ENCODE data around the gene KRTAP4-1.
"Not testable (repeated sequence)": the region's sequence is repeated elsewhere in the genome, so short reads cannot be mapped to it uniquely, and the experiment has no call there.

The KRTAP4-1 gene

GRCh38 chr17:41177727-41178271 lies 6.9 kb downstream of the KRTAP4-1 start, which contains the start of gene KRTAP4-2:
Gene KRTAP4-2, minus strand, starts transcription at chr17:41178221. Its CDS starts 57 bp downstream, at chr17:41178164.
- Histone ChIP-seq H4K20me1 (no peaks in the 10 kb centered on the region), H3K9ac (no peak within 1 kb of the TSS), H3K36me3 (no peaks in the 10 kb centered on the region), H3K27me3 (no peaks in the 10 kb centered on the region), H3K9me3 (no peaks in the 10 kb centered on the region), H3K4me1 (peaks cover 28% of the 10 kb centered on the region), H3K27ac (no peak within 1 kb of the TSS), H3K4me2 (peak within 1 kb of the TSS; percentile 86), H3K4me3 (no peak within 1 kb of the TSS)
- TF ChIP-seq Cebpa-rat (IDR thresholded peaks at IDR 0.05) = no peak

- no peaks in the 10 kb centered on the region for H3K36me3 ChIP-seq
- H3K9me3 ChIP-seq = no peaks in the 10 kb centered on the region
- no peak overlapping the region for H3K27ac ChIP-seq
- no peaks in the 10 kb centered on the region for H4K20me1 ChIP-seq
- peaks cover 28% of the 10 kb centered on the region for H3K4me1 ChIP-seq
- H3K4me3 ChIP-seq = no peak overlapping the region
- peak overlapping the region; percentile 86 for H3K4me2 ChIP-seq
- no peaks in the 10 kb centered on the region for H3K27me3 ChIP-seq
- TF ChIP-seq Cebpa-rat (IDR thresholded peaks at IDR 0.05) = no peak
- no peak overlapping the region for H3K9ac ChIP-seq
Measured at GRCh38 chr17:41176744-41177387, 7.8 kb downstream of the KRTAP4-1 start.

GRCh38 chr17:41171886-41172285 lies 12.8 kb downstream of the KRTAP4-1 start:
- H3K4me3 ChIP-seq = no peak overlapping the region
- H3K4me1 ChIP-seq = peaks cover 22% of the 10 kb centered on the region
- H4K20me1 ChIP-seq = no peaks in the 10 kb centered on the region
- no peaks in the 10 kb centered on the region for H3K36me3 ChIP-seq
- H3K9me3 ChIP-seq = peaks cover 7% of the 10 kb centered on the region; the same call in 1 of the 2 replicates
- no peak overlapping the region for H3K9ac ChIP-seq
- no peak overlapping the region for H3K27ac ChIP-seq
- TF ChIP-seq Cebpa-rat (IDR thresholded peaks at IDR 0.05) = no peak
- no peak overlapping the region for H3K4me2 ChIP-seq
- H3K27me3 ChIP-seq = no peaks in the 10 kb centered on the region

GRCh38 chr17:41168121-41168520 lies 16.6 kb downstream of the KRTAP4-1 start, which contains the start of gene KRTAP4-3:
Gene KRTAP4-3, minus strand, starts transcription at chr17:41168221. Its CDS starts 49 bp downstream, at chr17:41168172.
- H3K36me3 ChIP-seq = no peaks in the 10 kb centered on the region
- no peak within 1 kb of the TSS for H3K27ac ChIP-seq
- no peak within 1 kb of the TSS for H3K9ac ChIP-seq
- H3K4me2 ChIP-seq = no peak within 1 kb of the TSS
- H4K20me1 ChIP-seq = no peaks in the 10 kb centered on the region
- TF ChIP-seq Cebpa-rat (IDR thresholded peaks at IDR 0.05) = no peak
- H3K4me1 ChIP-seq = no peaks in the 10 kb centered on the region
- peaks cover 7% of the 10 kb centered on the region; the same call in 1 of the 2 replicates for H3K9me3 ChIP-seq
- no peaks in the 10 kb centered on the region for H3K27me3 ChIP-seq
- H3K4me3 ChIP-seq = no peak within 1 kb of the TSS

GRCh38 chr17:41167561-41167960 lies 17.1 kb downstream of the KRTAP4-1 start:
- Histone ChIP-seq H3K27me3 (no peaks in the 10 kb centered on the region), H3K4me1 (no peaks in the 10 kb centered on the region), H3K27ac (no peak overlapping the region), H3K4me3 (no peak overlapping the region), H3K9me3 (peaks cover 7% of the 10 kb centered on the region; the same call in 1 of the 2 replicates), H3K9ac (no peak overlapping the region), H3K36me3 (no peaks in the 10 kb centered on the region), H3K4me2 (no peak overlapping the region), H4K20me1 (no peaks in the 10 kb centered on the region)
- TF ChIP-seq Cebpa-rat (IDR thresholded peaks at IDR 0.05) = no peak

GRCh38 chr17:41163828-41164227 lies 20.9 kb downstream of the KRTAP4-1 start:
- no peaks in the 10 kb centered on the region for H3K27me3 ChIP-seq
- no peak for TF ChIP-seq Cebpa-rat (IDR thresholded peaks at IDR 0.05)
- H3K4me2 ChIP-seq = no peak overlapping the region

GRCh38 chr17:41160648-41161047 lies 24.1 kb downstream of the KRTAP4-1 start, which contains the start of gene KRTAP4-4:
Gene KRTAP4-4, minus strand, starts transcription at chr17:41160748. Its CDS starts 57 bp downstream, at chr17:41160691.
- TF ChIP-seq Cebpa-rat (IDR thresholded peaks at IDR 0.05) = no peak
- Histone ChIP-seq H3K27me3 (no peaks in the 10 kb centered on the region), H3K4me1 (no peaks in the 10 kb centered on the region), H3K27ac (no peak within 1 kb of the TSS), H3K36me3 (no peaks in the 10 kb centered on the region), H3K9ac (no peak within 1 kb of the TSS), H4K20me1 (no peaks in the 10 kb centered on the region), H3K4me3 (no peak within 1 kb of the TSS), H3K9me3 (no peaks in the 10 kb centered on the region), H3K4me2 (no peak within 1 kb of the TSS)

More at GRCh38 chr17:41163828-41164227, 20.9 kb downstream of the KRTAP4-1 start:
- no peaks in the 10 kb centered on the region for H4K20me1 ChIP-seq
- H3K4me3 ChIP-seq = no peak overlapping the region
- H3K27ac ChIP-seq = no peak overlapping the region
- H3K9me3 ChIP-seq = peaks cover 7% of the 10 kb centered on the region; the same call in 1 of the 2 replicates
- no peak overlapping the region for H3K9ac ChIP-seq
- no peaks in the 10 kb centered on the region for H3K4me1 ChIP-seq
- no peaks in the 10 kb centered on the region for H3K36me3 ChIP-seq

GRCh38 chr17:41160190-41160589 lies 24.5 kb downstream of the KRTAP4-1 start:
- not testable (repeated sequence) for H3K27ac ChIP-seq, H3K4me3 ChIP-seq, H3K27me3 ChIP-seq, H3K36me3 ChIP-seq, H3K9ac ChIP-seq, H4K20me1 ChIP-seq, H3K4me2 ChIP-seq, H3K4me1 ChIP-seq, H3K9me3 ChIP-seq

GRCh38 chr17:41153856-41154255 lies 30.9 kb downstream of the KRTAP4-1 start:
- H3K27ac ChIP-seq = no peak overlapping the region
- no peaks in the 10 kb centered on the region for H4K20me1 ChIP-seq
- no peaks in the 10 kb centered on the region for H3K9me3 ChIP-seq
- no peak overlapping the region for H3K4me3 ChIP-seq
- no peaks in the 10 kb centered on the region for H3K27me3 ChIP-seq
- no peak overlapping the region for H3K4me2 ChIP-seq
- H3K4me1 ChIP-seq = no peaks in the 10 kb centered on the region
- H3K9ac ChIP-seq = no peak overlapping the region
- TF ChIP-seq Cebpa-rat (IDR thresholded peaks at IDR 0.05) = no peak
- no peaks in the 10 kb centered on the region for H3K36me3 ChIP-seq

- no peak overlapping the region for H3K4me3 ChIP-seq
- H4K20me1 ChIP-seq = no peaks in the 10 kb centered on the region
- H3K4me2 ChIP-seq = no peak overlapping the region
- no peak overlapping the region for H3K27ac ChIP-seq
- H3K9ac ChIP-seq = no peak overlapping the region
- TF ChIP-seq Cebpa-rat (IDR thresholded peaks at IDR 0.05) = no peak
- no peaks in the 10 kb centered on the region for H3K36me3 ChIP-seq
- no peaks in the 10 kb centered on the region for H3K4me1 ChIP-seq
- H3K27me3 ChIP-seq = no peaks in the 10 kb centered on the region
- H3K9me3 ChIP-seq = no peaks in the 10 kb centered on the region
Measured at GRCh38 chr17:41151525-41151924, 33.2 kb downstream of the KRTAP4-1 start.
